Measurements from ENCODE around the gene UBQLNL. TPM values are rescaled to one million over a fixed set of nuclear protein-coding genes. Genes with fewer than 3 reads are reported as not detected.

The UBQLNL gene
- total and polyA plus RNA-seq, 2 of the 4 experiments (the other 2 are of a cell fraction) = 0.18 to 0.48 TPM

DNA sequence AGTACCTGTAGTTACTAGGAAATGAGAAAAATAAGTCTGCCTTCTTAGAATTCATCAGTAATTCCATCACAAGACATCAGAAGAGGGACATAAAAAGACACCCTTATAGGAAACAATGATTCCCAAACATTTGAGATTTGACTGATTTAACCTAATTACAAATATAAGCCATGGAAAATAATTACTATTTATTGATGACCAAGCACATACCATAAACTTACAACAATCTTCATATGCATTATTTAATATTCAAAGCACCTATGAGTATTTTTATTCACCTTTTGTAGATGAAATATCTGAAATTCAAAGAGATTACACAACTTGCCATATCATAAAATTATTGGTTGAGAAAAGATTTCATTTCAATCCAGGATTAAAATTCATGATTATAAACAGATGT is 42.6 kb downstream of the UBQLNL start:
- ChIA-PET CTCF (no interaction called here), POLR2A (ENCODE audit: unreplicated experiment) (no interaction called here)
- H2AK9ac ChIP-seq (replicated peaks; ENCODE audit: low read depth, low read length, poor library complexity) = no peak overlapping the region
- H3K9me1 ChIP-seq (ENCODE audit: insufficient read depth, low read length) = no peaks in the 10 kb centered on the region
- H3K23ac ChIP-seq (ENCODE audit: low read depth, low read length) = no peak overlapping the region
- no peak overlapping the region for H3K4ac ChIP-seq (ENCODE audit: low read depth, low read length)
- H3K9ac ChIP-seq (ENCODE audit: low read depth, low read length) = no peak overlapping the region
- H3K9me3 ChIP-seq (ENCODE audit: control insufficient read depth, insufficient read depth, low read length) = no peaks in the 10 kb centered on the region
- no TSS peak for BruUV-seq (replicated peaks)
- H3K27ac ChIP-seq (ENCODE audit: insufficient read depth, low read length) = no peak overlapping the region
- ATAC-seq (ENCODE audit: low read depth) (no peak), DNase-seq (no peak)
- dilution Hi-C loops (cut with HindIII; ENCODE audit: low sequenced_read_pairs, unreplicated experiment) (no loop called here), intact Hi-C loops (cut with micrococcal nuclease) (loop anchor here (10.0 kb wide), 2 partner anchors 421 to 849 kb away; partner anchors contain the start of gene OR52E5), in situ Hi-C loops (cut with MboI; ENCODE audit: low sequenced_read_pairs) (no loop called here)
- H2BK20ac ChIP-seq (ENCODE audit: low read depth, low read length) = no peak overlapping the region
- no peak overlapping the region for H2BK5ac ChIP-seq (ENCODE audit: low read depth, low read length, poor library complexity, severe bottlenecking)
- no peak overlapping the region for H3K56ac ChIP-seq (ENCODE audit: extremely low read depth, insufficient read depth, low read length)
- no peak overlapping the region for H3K4me2 ChIP-seq (ENCODE audit: low read depth, low read length)
- no peak overlapping the region for H2BK15ac ChIP-seq (ENCODE audit: low read depth, low read length)
- no peak overlapping the region for H2AK5ac ChIP-seq (ENCODE audit: low read depth, low read length)
- H3K36me3 ChIP-seq (ENCODE audit: control insufficient read depth, insufficient read depth, low read length) = no peaks in the 10 kb centered on the region
- H3K27me3 ChIP-seq (ENCODE audit: control insufficient read depth, insufficient read depth, low read length) = peaks cover 4% of the 10 kb centered on the region
- no peak overlapping the region for H4K91ac ChIP-seq (ENCODE audit: insufficient read depth, low read depth, low read length)
- H2AFZ ChIP-seq (replicated peaks; ENCODE audit: low read length, poor library complexity) = no peak overlapping the region
- H3K4me3 ChIP-seq (ENCODE audit: insufficient read depth, low read depth, low read length) = no peak overlapping the region
- TF ChIP-seq MAFK (IDR thresholded peaks at IDR 0.05; ENCODE audit: low read depth, low read length) (0 out of 2 replicates have a peak, but pooled peaks have one; percentile 11), BHLHE40 (IDR thresholded peaks at IDR 0.05; ENCODE audit: low read depth, low read length) (no peak)
- H4K8ac ChIP-seq (ENCODE audit: low read depth in 2 of 2, low read length in 2 of 2) = no peak overlapping the region
- H3K14ac ChIP-seq (replicated peaks; ENCODE audit: low read depth, low read length) = no peak overlapping the region
- H4K20me1 ChIP-seq (ENCODE audit: insufficient read depth, low read length) = no peaks in the 10 kb centered on the region
- no peaks in the 10 kb centered on the region for H3K4me1 ChIP-seq (ENCODE audit: control insufficient read depth, insufficient read depth, low read length)
- no peak overlapping the region for H4K5ac ChIP-seq (ENCODE audit: low read depth, low read length)
- no peaks in the 10 kb centered on the region for H3K79me1 ChIP-seq (ENCODE audit: low read depth in 1 of 2, low read length in 2 of 2)
- H3K18ac ChIP-seq (ENCODE audit: low read depth, low read length) = no peak overlapping the region
- H2BK120ac ChIP-seq (ENCODE audit: low read depth, low read length) = no peak overlapping the region

All from IMR-90 (cell line).